GM19467 (cell line): ENCODE results near the gene TEX51.

Experiments used
- ATAC-seq: cut with Tn5 transposase; IDR thresholded peaks from one replicate; pipeline ENCODE4 v1.9.1; 2021; ENCODE audit warnings: mild to moderate bottlenecking, moderate library complexity; ENCODE audit not compliant: unreplicated experiment

Gene TEX51

GRCh38 chr2:126898636-126899035 lies at the start of gene TEX51:
Gene TEX51 (plus strand): TSS chr2:126898890. CDS start chr2:126898919, 29 bp downstream.
- ATAC-seq: no peak

- ATAC-seq: no peak
Observed at GRCh38 chr2:126849054-126849453, 49.6 kb upstream of the TEX51 start.

GRCh38 chr2:126849486-126849885 lies 49.2 kb upstream of the TEX51 start:
- no peak for ATAC-seq

- ATAC-seq: no peak
Observed at GRCh38 chr2:126849991-126850535, 48.6 kb upstream of the TEX51 start.

GRCh38 chr2:126850940-126851339 lies 47.8 kb upstream of the TEX51 start:
- ATAC-seq: no peak

- ATAC-seq: no peak
Observed at GRCh38 chr2:126851756-126852155, 46.9 kb upstream of the TEX51 start.

- no peak for ATAC-seq
Observed at GRCh38 chr2:126852361-126852760, 46.3 kb upstream of the TEX51 start.

GRCh38 chr2:126855606-126856005 lies 43.1 kb upstream of the TEX51 start:
- ATAC-seq: no peak

GRCh38 chr2:126856403-126856802 lies 42.3 kb upstream of the TEX51 start:
- ATAC-seq: no peak

GRCh38 chr2:126857502-126857901 lies 41.2 kb upstream of the TEX51 start:
- ATAC-seq: no peak

- no peak for ATAC-seq
Observed at GRCh38 chr2:126858013-126858412, 40.7 kb upstream of the TEX51 start.

- ATAC-seq: no peak
Observed at GRCh38 chr2:126858436-126858835, 40.3 kb upstream of the TEX51 start.

- no peak for ATAC-seq
Observed at GRCh38 chr2:126858991-126859390, 39.7 kb upstream of the TEX51 start.

GRCh38 chr2:126859631-126860030 lies 39.1 kb upstream of the TEX51 start:
- ATAC-seq: no peak

- no peak for ATAC-seq
Observed at GRCh38 chr2:126860385-126860784, 38.3 kb upstream of the TEX51 start.

- no peak for ATAC-seq
Observed at GRCh38 chr2:126862730-126863129, 36.0 kb upstream of the TEX51 start.

GRCh38 chr2:126863336-126864015 lies 35.2 kb upstream of the TEX51 start:
- no peak for ATAC-seq

- ATAC-seq: no peak
Observed at GRCh38 chr2:126864861-126865260, 33.8 kb upstream of the TEX51 start.

- ATAC-seq: no peak
Observed at GRCh38 chr2:126866451-126866850, 32.2 kb upstream of the TEX51 start.

- ATAC-seq: no peak
Observed at GRCh38 chr2:126874961-126875360, 23.7 kb upstream of the TEX51 start.

GRCh38 chr2:126876631-126877030 lies 22.1 kb upstream of the TEX51 start:
- no peak for ATAC-seq

- ATAC-seq: no peak
Observed at GRCh38 chr2:126877041-126877440, 21.6 kb upstream of the TEX51 start.
